ENCODE results near the gene ZNF580.

The ZNF580 gene

GRCh38 chr19:55606471-55606787 is 34.4 kb upstream of the ZNF580 start:
- H3F3A ChIP-seq (ENCODE audit: insufficient read depth, low read length): no peaks in the 10 kb centered on the region; the same call in 1 of the 2 replicates
- peak overlapping the region; percentile 89 for H3K4me2 ChIP-seq (ENCODE audit: low read length)
- peaks cover 19% of the 10 kb centered on the region for H3K36me3 ChIP-seq (ENCODE audit: insufficient read depth, low read length)
- H3K9ac ChIP-seq (ENCODE audit: low read length): peak overlapping the region; percentile 96
- no peaks in the 10 kb centered on the region for H3K27me3 ChIP-seq (ENCODE audit: insufficient read depth, low read length)
- peak overlapping the region; percentile 85 for H3K4me3 ChIP-seq (ENCODE audit: low read depth, low read length, poor library complexity, severe bottlenecking)
- no peak for TF ChIP-seq EZH2 (IDR thresholded peaks at IDR 0.05; ENCODE audit: borderline replicate concordance, low read length)
- TF ChIP-seq, protein P1, sequence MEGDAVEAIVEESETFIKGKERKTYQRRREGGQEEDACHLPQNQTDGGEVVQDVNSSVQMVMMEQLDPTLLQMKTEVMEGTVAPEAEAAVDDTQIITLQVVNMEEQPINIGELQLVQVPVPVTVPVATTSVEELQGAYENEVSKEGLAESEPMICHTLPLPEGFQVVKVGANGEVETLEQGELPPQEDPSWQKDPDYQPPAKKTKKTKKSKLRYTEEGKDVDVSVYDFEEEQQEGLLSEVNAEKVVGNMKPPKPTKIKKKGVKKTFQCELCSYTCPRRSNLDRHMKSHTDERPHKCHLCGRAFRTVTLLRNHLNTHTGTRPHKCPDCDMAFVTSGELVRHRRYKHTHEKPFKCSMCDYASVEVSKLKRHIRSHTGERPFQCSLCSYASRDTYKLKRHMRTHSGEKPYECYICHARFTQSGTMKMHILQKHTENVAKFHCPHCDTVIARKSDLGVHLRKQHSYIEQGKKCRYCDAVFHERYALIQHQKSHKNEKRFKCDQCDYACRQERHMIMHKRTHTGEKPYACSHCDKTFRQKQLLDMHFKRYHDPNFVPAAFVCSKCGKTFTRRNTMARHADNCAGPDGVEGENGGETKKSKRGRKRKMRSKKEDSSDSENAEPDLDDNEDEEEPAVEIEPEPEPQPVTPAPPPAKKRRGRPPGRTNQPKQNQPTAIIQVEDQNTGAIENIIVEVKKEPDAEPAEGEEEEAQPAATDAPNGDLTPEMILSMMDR (IDR thresholded peaks at IDR 0.05; ENCODE audit: low read length): no peak
- H3K27ac ChIP-seq (ENCODE audit: low read depth, low read length, poor library complexity, severe bottlenecking): peak overlapping the region; percentile 48
- H4K20me1 ChIP-seq (ENCODE audit: insufficient read depth, low read length): no peaks in the 10 kb centered on the region
- H3K9me3 ChIP-seq (ENCODE audit: low read length): no peaks in the 10 kb centered on the region
- H2AFZ ChIP-seq (ENCODE audit: low read length): no peak overlapping the region
- peaks cover 14% of the 10 kb centered on the region for H3K4me1 ChIP-seq (ENCODE audit: insufficient read depth, low read length, severe bottlenecking)
- no peaks in the 10 kb centered on the region for H3K9me2 ChIP-seq (ENCODE audit: low read depth, low read length)
- H3K79me2 ChIP-seq (ENCODE audit: insufficient read depth, low read length): no peaks in the 10 kb centered on the region

- TF ChIP-seq EZH2 (IDR thresholded peaks at IDR 0.05; ENCODE audit: borderline replicate concordance, low read length): no peak
- TF ChIP-seq, protein P1 (IDR thresholded peaks at IDR 0.05; ENCODE audit: low read length): no peak
- Histone ChIP-seq H4K20me1 (ENCODE audit: insufficient read depth, low read length) (no peaks in the 10 kb centered on the region), H3K4me3 (ENCODE audit: low read depth, low read length, poor library complexity, severe bottlenecking) (peak overlapping the region; percentile 85), H3K4me2 (ENCODE audit: low read length) (peak overlapping the region; percentile 89), H3K9me2 (ENCODE audit: low read depth, low read length) (no peaks in the 10 kb centered on the region), H3K9ac (ENCODE audit: low read length) (peak overlapping the region; percentile 96; the same call in 1 of the 2 replicates), H3K79me2 (ENCODE audit: insufficient read depth, low read length) (no peaks in the 10 kb centered on the region), H2AFZ (ENCODE audit: low read length) (no peak overlapping the region), H3K27me3 (ENCODE audit: insufficient read depth, low read length) (no peaks in the 10 kb centered on the region), H3K4me1 (ENCODE audit: insufficient read depth, low read length, severe bottlenecking) (peaks cover 13% of the 10 kb centered on the region), H3F3A (ENCODE audit: insufficient read depth, low read length) (no peaks in the 10 kb centered on the region; the same call in 1 of the 2 replicates), H3K9me3 (ENCODE audit: low read length) (no peaks in the 10 kb centered on the region), H3K36me3 (ENCODE audit: insufficient read depth, low read length) (peaks cover 19% of the 10 kb centered on the region), H3K27ac (ENCODE audit: low read depth, low read length, poor library complexity, severe bottlenecking) (peak overlapping the region; percentile 48)
Measured at GRCh38 chr19:55606817-55607216, 34.0 kb upstream of the ZNF580 start.

DNA sequence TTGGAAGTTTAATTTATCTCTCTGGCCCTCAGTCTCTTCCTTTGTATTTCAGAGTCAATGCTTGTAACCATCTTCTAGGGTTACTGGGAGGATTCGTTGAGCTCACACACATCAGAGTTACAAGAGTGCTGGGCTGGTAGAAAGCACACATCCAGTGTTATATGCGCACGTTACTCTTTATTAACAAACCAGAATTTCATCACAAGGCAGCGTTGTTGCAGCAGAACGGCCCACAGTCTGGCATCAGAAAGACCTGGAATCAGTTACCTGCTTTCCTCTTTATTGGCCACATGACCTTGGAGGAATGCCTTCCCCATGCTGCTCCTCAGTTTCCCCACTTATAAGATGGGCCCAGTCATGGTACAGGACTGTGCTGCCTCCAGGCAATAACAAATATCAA is 31.5 kb upstream of the ZNF580 start:
- no peak overlapping the region for H3K9ac ChIP-seq (ENCODE audit: low read length)
- H3K36me3 ChIP-seq (ENCODE audit: insufficient read depth, low read length): peaks cover 19% of the 10 kb centered on the region
- H3F3A ChIP-seq (ENCODE audit: insufficient read depth, low read length): no peaks in the 10 kb centered on the region; the same call in 1 of the 2 replicates
- no peaks in the 10 kb centered on the region for H3K9me3 ChIP-seq (ENCODE audit: low read length)
- H3K27ac ChIP-seq (ENCODE audit: low read depth, low read length, poor library complexity, severe bottlenecking): no peak overlapping the region
- no peaks in the 10 kb centered on the region for H3K9me2 ChIP-seq (ENCODE audit: low read depth, low read length)
- no peak overlapping the region for H3K4me3 ChIP-seq (ENCODE audit: low read depth, low read length, poor library complexity, severe bottlenecking)
- H3K79me2 ChIP-seq (ENCODE audit: insufficient read depth, low read length): no peaks in the 10 kb centered on the region
- H3K4me2 ChIP-seq (ENCODE audit: low read length): no peak overlapping the region
- TF ChIP-seq, protein P1 (IDR thresholded peaks at IDR 0.05; ENCODE audit: low read length): no peak
- no peak for TF ChIP-seq EZH2 (IDR thresholded peaks at IDR 0.05; ENCODE audit: borderline replicate concordance, low read length)
- H3K27me3 ChIP-seq (ENCODE audit: insufficient read depth, low read length): no peaks in the 10 kb centered on the region
- peaks cover 12% of the 10 kb centered on the region for H3K4me1 ChIP-seq (ENCODE audit: insufficient read depth, low read length, severe bottlenecking)
- no peak overlapping the region for H2AFZ ChIP-seq (ENCODE audit: low read length)
- no peaks in the 10 kb centered on the region for H4K20me1 ChIP-seq (ENCODE audit: insufficient read depth, low read length)
